ENCODE results near the gene SMC4. TPM values are rescaled to one million over a fixed set of nuclear protein-coding genes. Genes with fewer than 3 reads are reported as not detected.
A peak's percentile ranks its signal among the peaks of the same experiment; 100 is the strongest.

Gene SMC4
- total and polyA plus RNA-seq, 2 of the 13 experiments (the other 11 are each of a cell fraction or from before 2014, with no cell fraction given), result 19.2 to 74.3 TPM

- TF ChIP-seq ARID4A (CRISPR knock-in tag; IDR thresholded peaks at IDR 0.05; ENCODE audit: borderline replicate concordance) (no peak; the same call in 1 of the 2 replicates), FOXA1 (IDR thresholded peaks at IDR 0.05) (no peak), FOXA1 (CRISPR knock-in tag; IDR thresholded peaks at IDR 0.05) (0 out of 2 replicates have a peak, but pooled peaks have one; percentile 12), ZNF839 (CRISPR knock-in tag; IDR thresholded peaks at IDR 0.05; ENCODE audit: borderline replicate concordance) (no peak), KDM3A (CRISPR knock-in tag; IDR thresholded peaks at IDR 0.05; ENCODE audit: low read depth) (no peak), ZNF292 (CRISPR knock-in tag; IDR thresholded peaks at IDR 0.05; ENCODE audit: borderline replicate concordance, low read depth) (no peak), ZNF180 (CRISPR knock-in tag; IDR thresholded peaks at IDR 0.05; ENCODE audit: borderline replicate concordance, low read depth) (no peak), EEA1 (CRISPR knock-in tag; IDR thresholded peaks at IDR 0.05; ENCODE audit: borderline replicate concordance) (no peak), TARDBP (CRISPR knock-in tag; IDR thresholded peaks at IDR 0.05) (0 out of 2 replicates have a peak, but pooled peaks have one; percentile 28), TEAD2 (CRISPR knock-in tag; IDR thresholded peaks at IDR 0.05) (no peak), CEBPB (IDR thresholded peaks at IDR 0.05; ENCODE audit: borderline replicate concordance, low read depth, low read length) (no peak), GATAD1 (CRISPR knock-in tag; IDR thresholded peaks at IDR 0.05) (no peak), HNRNPK (IDR thresholded peaks at IDR 0.05; ENCODE audit: low read depth, low read length, poor library complexity, severe bottlenecking) (no peak), ZC3H4 (CRISPR knock-in tag; IDR thresholded peaks at IDR 0.05; ENCODE audit: borderline replicate concordance) (no peak), BRD4 (CRISPR knock-in tag; IDR thresholded peaks at IDR 0.05) (peak; percentile 49; the same call in 1 of the 2 replicates), GABPA (IDR thresholded peaks at IDR 0.05; ENCODE audit: low read depth, low read length) (no peak), GABPA (CRISPR knock-in tag; IDR thresholded peaks at IDR 0.05; ENCODE audit: low read depth) (no peak), ZNF296 (CRISPR knock-in tag; conservative IDR thresholded peaks at IDR 0.05) (no peak), CCDC6 (CRISPR knock-in tag; IDR thresholded peaks at IDR 0.05) (no peak), HOXA7 (CRISPR knock-in tag; IDR thresholded peaks at IDR 0.05) (no peak), NFE2 (CRISPR knock-in tag; IDR thresholded peaks at IDR 0.05) (no peak)
- TF ChIP-seq, protein P1, sequence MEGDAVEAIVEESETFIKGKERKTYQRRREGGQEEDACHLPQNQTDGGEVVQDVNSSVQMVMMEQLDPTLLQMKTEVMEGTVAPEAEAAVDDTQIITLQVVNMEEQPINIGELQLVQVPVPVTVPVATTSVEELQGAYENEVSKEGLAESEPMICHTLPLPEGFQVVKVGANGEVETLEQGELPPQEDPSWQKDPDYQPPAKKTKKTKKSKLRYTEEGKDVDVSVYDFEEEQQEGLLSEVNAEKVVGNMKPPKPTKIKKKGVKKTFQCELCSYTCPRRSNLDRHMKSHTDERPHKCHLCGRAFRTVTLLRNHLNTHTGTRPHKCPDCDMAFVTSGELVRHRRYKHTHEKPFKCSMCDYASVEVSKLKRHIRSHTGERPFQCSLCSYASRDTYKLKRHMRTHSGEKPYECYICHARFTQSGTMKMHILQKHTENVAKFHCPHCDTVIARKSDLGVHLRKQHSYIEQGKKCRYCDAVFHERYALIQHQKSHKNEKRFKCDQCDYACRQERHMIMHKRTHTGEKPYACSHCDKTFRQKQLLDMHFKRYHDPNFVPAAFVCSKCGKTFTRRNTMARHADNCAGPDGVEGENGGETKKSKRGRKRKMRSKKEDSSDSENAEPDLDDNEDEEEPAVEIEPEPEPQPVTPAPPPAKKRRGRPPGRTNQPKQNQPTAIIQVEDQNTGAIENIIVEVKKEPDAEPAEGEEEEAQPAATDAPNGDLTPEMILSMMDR (CRISPR knock-in tag; IDR thresholded peaks at IDR 0.05), result peak; percentile 15; the same call in 1 of the 2 replicates
- TF ChIP-seq, protein P2, sequence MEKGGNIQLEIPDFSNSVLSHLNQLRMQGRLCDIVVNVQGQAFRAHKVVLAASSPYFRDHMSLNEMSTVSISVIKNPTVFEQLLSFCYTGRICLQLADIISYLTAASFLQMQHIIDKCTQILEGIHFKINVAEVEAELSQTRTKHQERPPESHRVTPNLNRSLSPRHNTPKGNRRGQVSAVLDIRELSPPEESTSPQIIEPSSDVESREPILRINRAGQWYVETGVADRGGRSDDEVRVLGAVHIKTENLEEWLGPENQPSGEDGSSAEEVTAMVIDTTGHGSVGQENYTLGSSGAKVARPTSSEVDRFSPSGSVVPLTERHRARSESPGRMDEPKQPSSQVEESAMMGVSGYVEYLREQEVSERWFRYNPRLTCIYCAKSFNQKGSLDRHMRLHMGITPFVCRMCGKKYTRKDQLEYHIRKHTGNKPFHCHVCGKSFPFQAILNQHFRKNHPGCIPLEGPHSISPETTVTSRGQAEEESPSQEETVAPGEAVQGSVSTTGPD (CRISPR knock-in tag; IDR thresholded peaks at IDR 0.05), result no peak
Observed at GRCh38 chr3:160449636-160450598, 50.5 kb downstream of the SMC4 start, which contains the start of gene TRIM59 (continued).
